GM21576 (cell line): ENCODE data around the gene RNU7-1.
"Not testable (repeated sequence)": the region's sequence is repeated elsewhere in the genome, so short reads cannot be mapped to it uniquely, and the experiment has no call there.

Source experiments
- ATAC-seq: cut with Tn5 transposase; IDR thresholded peaks from one replicate; pipeline ENCODE4 v1.9.1; 2021; ENCODE audit warnings: mild to moderate bottlenecking, moderate library complexity; ENCODE audit not compliant: unreplicated experiment

The RNU7-1 gene

DNA sequence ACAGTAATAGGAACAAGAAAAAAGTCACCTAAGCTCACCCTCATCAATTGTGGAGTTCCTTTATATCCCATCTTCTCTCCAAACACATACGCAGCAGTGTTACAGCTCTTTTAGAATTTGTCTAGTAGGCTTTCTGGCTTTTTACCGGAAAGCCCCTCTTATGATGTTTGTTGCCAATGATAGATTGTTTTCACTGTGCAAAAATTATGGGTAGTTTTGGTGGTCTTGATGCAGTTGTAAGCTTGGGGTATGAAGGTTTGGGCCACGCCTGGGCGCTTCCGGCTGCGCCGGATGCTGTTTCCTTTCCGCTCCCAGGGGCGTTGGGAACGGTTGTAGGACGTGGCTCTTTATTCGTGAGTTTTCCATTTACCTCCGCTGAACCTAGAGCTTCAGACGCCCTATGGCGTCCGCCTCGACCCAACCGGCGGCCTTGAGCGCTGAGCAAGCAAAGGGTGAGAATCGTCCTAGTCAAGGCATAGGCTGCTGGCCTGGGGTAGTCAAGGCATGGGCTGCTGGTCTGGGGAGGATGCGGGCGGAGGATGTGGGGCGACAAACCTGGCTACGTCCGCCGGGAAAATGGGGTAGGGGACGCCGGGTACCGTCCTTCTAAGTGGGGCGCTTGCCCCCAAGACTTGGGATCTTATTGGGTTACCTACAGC lies at the start of gene RNU7-1, which contains the start of gene C12orf57:
TSS of gene RNU7-1 (plus strand) at position 95 of the 659 bp plus-strand sequence.
TSS of gene C12orf57 (plus strand) at position 301 of the 659 bp plus-strand sequence. CDS start at position 401, 100 bp downstream.
- peak; percentile 29 for ATAC-seq

DNA sequence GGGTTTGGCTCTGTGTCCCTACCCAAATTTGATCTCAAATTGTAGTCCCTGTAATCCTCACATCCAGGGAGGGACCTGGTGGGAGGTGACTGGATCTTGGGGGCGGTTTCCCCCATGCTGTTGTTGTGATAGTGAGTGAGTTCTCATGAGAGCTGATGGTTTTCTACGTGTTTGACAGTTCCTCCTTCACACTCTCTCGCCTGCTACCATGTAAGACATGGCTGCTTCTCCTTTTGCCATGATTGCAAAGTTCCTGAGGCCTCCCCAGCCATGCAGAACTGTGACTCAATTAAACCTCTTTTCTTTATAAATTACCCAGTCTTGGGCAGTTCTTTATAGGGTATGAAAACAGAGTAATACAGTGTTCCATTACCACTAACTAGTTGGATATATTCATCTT lies 49.3 kb upstream of the RNU7-1 start:
- no peak for ATAC-seq

DNA sequence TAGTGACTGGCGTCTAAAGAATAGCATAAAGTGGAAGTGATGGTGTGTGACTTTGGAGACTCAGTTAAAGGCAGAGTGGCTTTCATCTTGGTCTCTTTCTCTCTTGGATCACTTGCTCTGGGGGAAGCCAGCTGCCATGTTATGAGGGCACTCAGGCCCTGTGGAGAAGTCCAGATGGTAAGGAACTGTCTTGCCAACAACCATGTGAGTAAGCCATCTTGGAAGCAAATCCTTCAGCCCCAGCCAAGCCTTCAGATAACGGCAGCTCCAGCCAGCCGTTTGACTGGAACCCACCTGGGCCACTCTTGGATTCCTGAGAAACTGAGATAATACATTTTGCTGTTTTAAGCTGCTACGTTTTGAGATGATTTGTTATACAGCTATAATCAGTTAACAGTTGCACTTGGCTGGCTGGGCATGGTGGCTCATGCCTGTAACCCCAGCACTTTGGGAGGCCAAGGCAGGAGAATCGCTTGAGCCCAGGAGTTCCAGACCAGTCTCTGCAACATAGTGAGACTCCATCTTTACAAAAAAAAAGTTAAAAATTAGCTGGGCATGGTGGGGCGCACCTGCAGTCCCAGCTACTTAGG lies 46.7 kb upstream of the RNU7-1 start:
- ATAC-seq: no peak

DNA sequence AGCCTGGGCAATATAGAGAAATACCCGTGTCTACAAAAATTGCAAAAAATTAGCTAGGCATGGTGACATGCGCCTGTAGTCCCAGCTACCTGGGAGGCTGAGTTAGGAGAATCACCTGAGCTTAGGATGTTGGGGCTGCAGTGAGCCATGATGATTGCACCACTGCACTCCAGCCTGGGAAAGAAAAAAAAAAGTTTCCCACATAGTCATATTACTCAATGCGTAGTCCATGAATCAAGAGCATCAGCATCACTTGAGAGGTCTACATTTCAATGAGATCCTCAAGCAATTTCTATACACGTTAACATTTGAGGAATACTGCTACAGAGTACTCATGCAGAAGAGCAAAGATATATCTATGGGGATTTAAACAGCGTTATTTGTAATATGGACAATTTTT lies 44.2 kb upstream of the RNU7-1 start:
- ATAC-seq: no peak

DNA sequence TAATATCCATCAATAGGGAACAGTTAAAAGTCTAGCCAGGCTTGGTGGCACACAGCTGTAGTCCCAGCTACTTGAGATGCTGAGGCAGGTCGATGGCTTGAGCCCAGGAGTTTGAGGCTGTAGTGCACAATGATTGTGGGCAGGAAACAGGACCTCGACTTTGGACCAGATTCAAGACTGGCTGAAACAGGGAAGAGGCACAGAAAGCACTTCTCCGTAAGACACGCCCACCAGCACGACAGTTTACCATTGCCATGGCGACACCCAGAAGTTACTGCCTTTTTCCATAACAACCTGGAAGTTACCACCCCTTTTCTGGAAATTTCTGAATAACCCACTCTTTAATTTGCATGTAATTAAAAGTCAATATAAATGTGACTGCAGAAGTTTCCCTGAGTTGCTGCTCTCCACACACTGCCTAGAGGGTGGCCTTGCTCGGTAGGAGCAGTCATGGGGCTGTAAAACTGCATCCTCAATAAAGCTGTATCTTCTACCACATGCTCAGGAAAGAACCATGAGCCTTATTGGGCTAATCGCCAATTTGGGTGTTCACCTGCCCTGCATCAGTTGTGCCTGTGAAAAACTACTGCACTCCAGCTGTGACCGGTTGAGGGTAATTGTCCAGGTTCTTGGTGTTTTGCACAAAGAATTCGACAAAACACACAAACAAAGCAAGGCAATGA lies 43.6 kb upstream of the RNU7-1 start:
- ATAC-seq: no peak

DNA sequence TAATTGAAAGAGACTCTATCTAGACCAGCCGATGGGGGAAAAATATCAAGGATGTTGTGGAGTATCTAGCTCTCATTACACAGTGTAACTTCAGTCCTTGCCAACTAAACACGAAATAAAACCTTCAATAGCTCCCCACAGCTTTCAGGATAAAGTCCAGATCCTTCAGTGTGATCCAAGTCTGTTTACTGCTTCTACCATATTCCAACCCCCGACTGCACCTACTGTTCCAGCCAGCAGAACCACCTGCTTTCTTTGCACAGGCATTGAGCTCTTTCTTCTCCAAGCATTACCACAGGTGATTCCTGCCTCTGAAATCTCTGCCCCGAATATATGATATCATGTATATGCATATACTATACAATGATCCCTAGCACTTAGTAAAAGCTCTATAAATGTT lies 41.2 kb upstream of the RNU7-1 start:
- ATAC-seq: no peak

DNA sequence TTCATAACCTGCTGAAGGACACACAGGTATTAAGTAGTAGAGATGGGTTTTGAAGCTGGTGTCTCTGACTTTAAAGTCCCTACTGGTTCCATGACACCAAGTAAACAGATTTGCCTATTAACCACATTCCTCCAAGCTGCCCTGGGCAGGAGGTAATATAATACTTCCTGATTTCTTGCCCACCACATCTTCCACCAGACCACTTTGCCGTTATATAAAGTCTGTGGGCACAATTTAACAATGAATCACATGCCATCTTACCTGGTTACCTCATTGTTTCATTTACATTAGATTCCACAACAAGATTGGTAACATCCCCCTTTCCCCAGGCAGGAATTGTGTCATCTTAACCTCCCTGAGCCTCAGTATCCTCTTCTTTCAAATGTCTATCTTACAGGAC lies 39.9 kb upstream of the RNU7-1 start:
- no peak for ATAC-seq

DNA sequence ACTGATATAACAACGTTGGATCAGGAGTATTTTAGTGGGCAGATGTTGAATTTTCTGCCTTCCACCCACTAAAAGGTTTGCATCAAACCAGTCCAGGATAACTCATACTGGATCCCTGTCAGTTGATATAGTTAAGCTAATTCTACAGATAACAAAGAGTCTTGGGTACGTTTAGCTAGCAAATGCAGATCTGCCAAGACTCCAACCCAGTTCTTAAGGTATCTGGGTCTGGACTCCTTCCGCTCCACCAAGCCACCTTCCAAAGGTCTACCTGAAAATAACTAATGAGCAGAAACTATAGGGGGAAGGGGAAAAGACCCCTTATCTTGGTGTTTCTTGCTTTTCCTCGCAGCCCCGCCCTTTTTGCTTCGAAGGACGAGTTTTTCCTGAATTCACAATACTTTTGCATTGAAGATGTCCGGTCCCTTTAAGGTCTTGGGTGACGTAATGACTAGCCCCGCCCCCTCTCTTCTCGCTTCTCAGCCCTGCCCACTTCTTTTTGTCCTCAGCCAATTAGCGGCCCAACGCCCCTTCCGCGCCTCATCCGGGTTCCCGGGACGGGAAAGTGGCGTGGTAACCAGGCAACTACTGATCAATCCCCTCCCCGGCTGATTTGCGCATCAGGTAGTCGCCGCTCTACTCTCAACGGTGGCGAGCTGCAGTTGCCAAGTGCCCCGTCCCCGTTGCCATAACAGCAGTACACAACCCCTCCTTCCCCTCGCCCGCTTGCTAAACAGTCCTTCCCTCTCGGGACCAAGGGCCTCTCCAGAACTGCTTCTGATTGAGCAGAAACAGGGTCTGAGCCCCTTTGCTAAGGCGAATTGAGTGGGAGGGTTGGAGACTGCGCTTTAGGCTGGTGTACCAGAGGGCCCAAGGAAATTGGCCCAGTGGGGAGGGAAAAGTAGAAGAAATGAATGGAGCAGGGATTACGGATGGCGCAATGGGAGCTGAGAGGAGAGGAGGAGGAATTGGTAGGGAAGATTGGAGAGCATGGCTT lies 39.0 kb upstream of the RNU7-1 start, which contains the start of gene LRRC23:
TSS of gene LRRC23 (plus strand) at position 543 of the 997 bp plus-strand sequence. CDS start 812 bp downstream, outside the sequence.
- ATAC-seq: peak; percentile 90

DNA sequence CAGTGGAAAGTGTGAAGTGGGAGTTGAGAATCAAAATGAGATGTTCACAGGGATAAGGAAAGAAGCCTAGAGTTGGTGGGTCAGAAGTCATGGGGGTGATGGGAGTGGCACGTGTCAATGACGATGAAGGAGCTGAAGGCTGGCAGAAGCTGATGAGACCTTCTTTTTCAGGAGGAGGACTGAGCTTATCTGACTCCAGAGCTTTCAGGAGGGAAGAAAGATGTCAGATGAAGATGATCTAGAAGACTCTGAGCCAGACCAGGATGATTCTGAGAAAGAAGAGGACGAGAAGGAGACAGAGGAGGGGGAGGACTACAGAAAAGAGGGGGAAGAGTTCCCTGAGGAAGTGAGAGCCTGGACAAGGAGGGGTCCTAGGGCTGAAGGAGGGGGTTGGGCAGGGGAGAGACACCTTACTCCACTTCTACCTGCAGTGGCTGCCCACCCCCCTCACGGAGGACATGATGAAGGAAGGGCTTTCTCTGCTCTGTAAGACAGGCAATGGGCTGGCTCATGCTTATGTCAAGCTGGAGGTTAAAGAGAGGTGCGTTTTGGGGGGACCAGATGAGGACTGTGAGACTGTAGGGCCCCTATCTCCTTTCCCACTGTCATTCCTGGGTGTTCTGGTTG lies 38.1 kb upstream of the RNU7-1 start:
- ATAC-seq: no peak

DNA sequence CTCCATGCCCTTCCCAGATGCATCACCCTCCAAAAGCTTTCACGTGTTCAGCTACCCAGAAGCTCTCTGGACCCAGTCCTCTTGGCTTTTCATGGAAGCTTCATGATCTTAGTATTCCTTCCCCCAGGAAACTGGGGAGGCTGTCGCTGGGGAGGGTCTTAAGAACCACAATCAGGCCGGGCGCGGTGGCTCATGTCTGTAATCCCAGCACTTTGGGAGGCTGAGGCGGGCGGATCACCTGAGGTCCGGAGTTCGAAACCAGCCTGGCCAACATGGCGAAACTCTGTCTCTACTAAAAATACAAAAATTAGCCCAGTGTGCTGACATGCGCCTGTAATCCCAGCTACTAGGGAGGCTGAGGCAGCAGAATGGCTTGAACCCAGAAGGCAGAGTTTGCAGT lies 35.5 kb upstream of the RNU7-1 start:
- not testable (repeated sequence) for ATAC-seq

DNA sequence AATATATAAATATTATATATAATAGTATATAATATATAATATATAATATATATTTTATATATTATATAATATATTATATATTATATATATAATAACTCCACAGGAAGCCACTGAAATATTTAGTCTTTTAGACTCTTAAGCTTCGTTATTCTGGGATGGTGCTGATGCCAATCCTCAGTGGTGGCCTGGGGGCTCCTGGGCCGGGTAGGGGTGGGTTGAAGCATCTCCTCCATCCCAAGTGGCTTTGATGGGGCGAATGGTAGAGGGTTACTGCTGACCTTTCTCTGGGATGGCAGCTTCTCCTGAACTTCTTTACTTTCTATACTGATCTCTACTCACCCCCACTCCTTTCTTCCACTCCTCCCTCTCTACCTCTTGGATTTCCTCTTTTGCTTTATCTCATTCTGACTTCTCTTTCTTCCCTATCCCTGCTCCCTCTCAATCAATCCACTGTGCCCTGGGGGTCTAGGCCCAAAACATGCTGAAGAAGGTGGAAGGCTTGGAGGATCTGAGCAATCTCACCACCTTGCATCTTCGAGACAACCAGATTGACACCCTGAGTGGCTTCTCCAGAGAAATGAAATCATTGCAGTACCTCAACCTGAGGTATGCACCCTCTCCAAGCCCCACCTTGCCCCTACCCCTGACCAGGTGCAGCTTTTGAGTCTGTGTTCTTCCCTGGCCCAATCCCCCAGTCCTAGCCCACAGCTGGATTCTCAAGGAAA lies 34.0 kb upstream of the RNU7-1 start:
- no peak for ATAC-seq

DNA sequence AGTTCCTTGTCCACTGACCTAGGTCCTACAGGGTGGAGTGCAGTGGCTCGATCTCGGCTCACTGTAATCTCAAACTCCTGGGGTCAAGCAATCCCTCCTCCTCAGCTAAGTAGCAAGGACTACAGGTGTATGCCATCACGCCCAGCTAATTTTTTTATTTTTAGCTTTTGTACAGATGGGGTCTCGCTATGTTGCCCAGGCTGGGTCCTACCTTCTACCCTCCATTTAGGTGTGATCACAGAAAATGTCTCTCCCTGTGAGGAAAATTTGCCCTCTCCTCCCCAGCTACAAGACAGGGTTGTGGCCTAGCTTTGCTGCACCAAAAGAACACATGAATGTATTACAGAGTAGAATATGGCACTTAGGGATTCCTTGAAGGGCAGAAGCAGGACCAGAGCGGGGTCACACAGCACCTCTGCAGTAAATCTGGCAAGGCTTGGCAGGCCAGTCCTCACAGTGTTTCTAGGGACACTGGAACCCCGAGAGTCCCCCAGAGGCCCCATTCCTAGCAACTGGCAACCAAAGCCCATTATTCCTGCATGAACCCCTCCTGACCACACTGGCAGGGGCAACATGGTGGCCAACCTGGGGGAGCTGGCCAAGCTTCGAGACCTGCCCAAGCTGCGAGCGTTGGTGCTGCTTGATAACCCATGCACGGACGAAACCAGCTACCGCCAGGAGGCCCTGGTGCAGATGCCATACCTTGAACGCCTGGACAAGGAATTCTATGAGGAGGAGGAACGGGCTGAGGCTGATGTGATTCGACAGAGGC lies 31.3 kb upstream of the RNU7-1 start:
- ATAC-seq: no peak

DNA sequence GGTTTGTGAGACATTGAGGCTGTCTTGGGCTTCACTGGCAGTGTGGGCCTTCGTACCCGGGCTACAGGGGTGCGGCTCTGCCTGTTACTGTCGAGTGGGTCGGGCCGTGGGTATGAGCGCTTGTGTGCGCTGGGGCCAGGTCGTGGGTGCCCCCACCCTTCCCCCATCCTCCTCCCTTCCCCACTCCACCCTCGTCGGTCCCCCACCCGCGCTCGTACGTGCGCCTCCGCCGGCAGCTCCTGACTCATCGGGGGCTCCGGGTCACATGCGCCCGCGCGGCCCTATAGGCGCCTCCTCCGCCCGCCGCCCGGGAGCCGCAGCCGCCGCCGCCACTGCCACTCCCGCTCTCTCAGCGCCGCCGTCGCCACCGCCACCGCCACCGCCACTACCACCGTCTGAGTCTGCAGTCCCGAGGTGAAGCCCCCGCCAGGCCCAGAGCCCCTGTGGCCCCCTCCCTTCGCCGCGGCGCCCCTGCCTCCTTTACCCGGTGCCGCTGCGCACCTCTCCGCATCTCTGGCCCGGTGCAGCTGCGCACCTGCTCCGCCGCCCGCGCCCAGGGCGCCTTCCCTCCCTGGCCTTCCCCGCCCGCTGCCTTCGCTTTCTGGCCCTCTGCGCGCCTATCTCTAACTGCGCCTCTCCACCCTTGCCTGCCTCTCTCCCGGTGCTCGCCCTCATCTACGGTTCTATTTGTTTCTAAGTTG lies 29.2 kb upstream of the RNU7-1 start, which contains the start of gene ENO2:
TSS of gene ENO2 (plus strand) at position 335 of the 701 bp plus-strand sequence. CDS start 1,253 bp downstream, outside the sequence.
- ATAC-seq: peak; percentile 70

DNA sequence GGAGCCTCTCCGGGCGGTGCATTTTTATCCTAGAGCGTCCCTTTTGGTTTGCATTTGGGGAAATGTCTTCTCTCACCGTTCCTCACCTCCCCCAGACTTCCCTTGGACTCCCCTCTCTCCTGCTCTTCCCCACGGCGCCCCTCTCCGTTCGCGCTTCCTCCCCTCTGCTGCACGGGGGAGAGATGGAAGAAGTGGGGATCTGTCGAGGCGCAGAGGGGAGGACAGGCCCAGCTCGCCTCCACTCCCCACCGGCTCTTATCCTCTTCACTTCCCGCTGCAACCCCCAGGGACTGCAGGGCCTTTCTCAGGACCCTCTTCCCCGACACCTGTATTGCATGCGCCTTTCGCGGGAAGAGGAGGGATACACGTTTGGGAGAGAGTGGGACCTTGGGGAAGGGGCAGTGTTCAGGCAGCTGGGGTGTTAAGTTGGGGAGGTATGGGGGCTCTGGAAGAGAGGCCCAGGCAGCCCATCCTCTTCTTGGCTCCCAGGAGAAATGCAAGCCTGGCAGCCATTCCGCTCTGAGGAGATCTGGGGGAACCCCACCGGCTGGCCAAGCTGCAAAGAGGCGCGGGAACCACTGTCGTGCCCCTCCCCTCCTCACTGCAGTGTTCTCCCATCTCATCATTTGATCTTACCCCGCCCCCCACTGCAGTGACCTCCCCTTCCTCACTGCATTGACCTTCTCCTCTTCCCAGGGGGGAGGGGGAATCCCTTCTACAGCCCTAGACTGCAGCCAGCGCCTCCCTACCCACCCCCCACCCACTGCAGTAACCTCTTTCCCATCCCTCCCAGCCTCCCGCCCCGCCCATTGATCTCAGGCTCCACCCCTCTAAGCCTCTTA lies 28.4 kb upstream of the RNU7-1 start:
- no peak for ATAC-seq

DNA sequence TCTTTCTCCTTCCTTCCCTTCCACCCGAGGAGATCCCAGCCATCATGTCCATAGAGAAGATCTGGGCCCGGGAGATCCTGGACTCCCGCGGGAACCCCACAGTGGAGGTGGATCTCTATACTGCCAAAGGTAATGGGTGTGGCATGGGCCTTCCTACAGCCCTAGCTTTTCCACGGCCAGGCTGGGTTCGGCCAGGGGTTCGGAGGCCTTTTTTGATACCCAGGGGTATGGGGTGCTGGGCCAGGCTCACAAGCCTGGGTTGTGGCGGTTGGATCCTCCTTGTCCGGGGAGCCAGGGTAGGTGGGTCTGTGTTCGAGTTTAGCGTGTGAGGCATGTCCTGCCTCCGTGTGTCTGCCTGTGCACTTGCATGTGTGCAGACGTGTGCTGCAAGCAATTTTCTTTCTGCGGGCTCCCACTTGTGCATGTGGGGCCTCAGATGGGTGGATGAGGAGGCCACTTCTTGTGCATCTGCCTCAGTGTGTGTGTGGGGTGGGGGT lies 27.8 kb upstream of the RNU7-1 start:
- no peak for ATAC-seq

DNA sequence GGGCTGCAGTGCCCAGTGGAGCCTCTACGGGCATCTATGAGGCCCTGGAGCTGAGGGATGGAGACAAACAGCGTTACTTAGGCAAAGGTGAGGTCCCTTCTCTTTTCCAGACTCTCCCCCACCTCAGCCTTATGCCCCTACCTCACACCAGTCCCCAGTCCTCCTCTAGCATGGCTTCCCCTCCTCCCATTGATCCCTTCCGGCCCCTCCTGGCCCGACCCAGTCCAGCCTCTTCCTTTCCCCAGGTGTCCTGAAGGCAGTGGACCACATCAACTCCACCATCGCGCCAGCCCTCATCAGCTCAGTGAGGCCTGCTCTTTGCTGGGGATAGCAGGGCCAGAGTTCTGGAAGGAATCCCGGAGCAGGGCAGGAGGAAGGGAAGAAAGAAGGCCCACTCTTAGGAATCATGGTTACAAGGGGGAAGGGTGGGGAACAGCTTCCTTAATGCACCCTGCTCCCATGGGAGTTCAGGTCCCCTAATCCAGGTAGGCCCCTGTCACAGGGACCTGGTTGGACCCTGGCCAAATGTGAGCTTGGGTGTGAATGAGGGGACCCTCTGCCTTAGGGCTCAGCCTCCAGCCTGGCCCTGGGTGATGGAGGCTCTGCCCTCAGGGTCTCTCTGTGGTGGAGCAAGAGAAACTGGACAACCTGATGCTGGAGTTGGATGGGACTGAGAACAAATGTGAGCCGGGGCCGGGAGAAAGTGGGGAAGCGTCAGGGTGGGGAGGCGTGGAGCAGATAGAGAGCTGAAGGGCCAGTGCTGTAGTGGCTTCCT lies 27.0 kb upstream of the RNU7-1 start:
- no peak for ATAC-seq
